Uterus (tissue), 2 donors: Measurements from ENCODE around the gene TP53RK.

Experiments
- CTCF ChIP-seq, 4 experiments: fragments of 200-600 bp in 2 of 4; fragments of 450-650 bp in 2 of 4; sonication (generic) in 2 of 4; IDR thresholded peaks; one replicate each; pipeline ENCODE4 v1.5.1; 2016 to 2019; ENCODE audit warnings: antibody characterized with exemption in 4 of 4, mild to moderate bottlenecking in 2 of 4, moderate library complexity in 1 of 4
- POLR2A ChIP-seq, 2 donors: fragments of 450-650 bp; IDR thresholded peaks; one replicate each; pipeline ENCODE4 v1.6.1; 2016; ENCODE audit warnings: antibody characterized with exemption in 2 of 2, mild to moderate bottlenecking in 1 of 2, moderate library complexity in 1 of 2

- no peak for TF ChIP-seq CTCF (IDR thresholded peaks at IDR 0.05)
- no peak for TF ChIP-seq POLR2A (IDR thresholded peaks at IDR 0.05)
These were observed 53.6 kb downstream of the TP53RK start for GRCh38 chr20:46635514-46636136.
